Neural crest cell (in vitro differentiated cells): ENCODE measurements around the gene IL1A. TPM values are rescaled to one million over a fixed set of nuclear protein-coding genes. Genes with fewer than 3 reads are reported as not detected.

Experiments used
- DNase-seq: peaks from one replicate; pipeline ENCODE4 v3.0.0; 2021; ENCODE audit warnings: low read depth, mixed read lengths, low spot score
- H3K27ac Mint-ChIP-seq: one replicate; pipeline ENCODE4 v1.8.0; 2021; ENCODE audit warnings: mild to moderate bottlenecking, mixed read lengths; ENCODE audit not compliant: unreplicated experiment
- H3K27me3 Mint-ChIP-seq: 2 replicates; pipeline ENCODE4 v1.8.0; 2021; ENCODE audit warnings: low read depth, mild to moderate bottlenecking, mixed read lengths
- H3K36me3 Mint-ChIP-seq: 2 replicates; pipeline ENCODE4 v1.8.0; 2021; ENCODE audit warnings: low read depth, mild to moderate bottlenecking, mixed read lengths
- H3K4me1 Mint-ChIP-seq: 2 replicates; pipeline ENCODE4 v1.8.0; 2021; ENCODE audit warnings: mixed read lengths
- H3K4me3 Mint-ChIP-seq: one replicate; pipeline ENCODE4 v1.8.0; 2021; ENCODE audit warnings: mild to moderate bottlenecking, mixed read lengths
- H3K9me3 Mint-ChIP-seq: 2 replicates; pipeline ENCODE4 v1.8.0; 2021; ENCODE audit warnings: mixed read lengths
- total RNA-seq: library from RNA; stranded (reverse); gene quantifications from 2 replicates; pipeline ENCODE4 v1.2.1, GENCODE V29; 2021
- TF ChIP-seq, protein P1 (sequence below): fragments of 200-600 bp; sonication (generic); conservative IDR thresholded peaks from 2 replicates; pipeline ENCODE4 v1.5.0; 2021; ENCODE audit warnings: antibody characterized with exemption, mild to moderate bottlenecking

Gene IL1A
- total RNA-seq, 1 donor from 2014 or later = not detected

GRCh38 chr2:112733871-112734270, 50.4 kb downstream of the IL1A start:
- H3K27me3 Mint-ChIP-seq = no peaks in the 10 kb centered on the region
- TF ChIP-seq, protein P1, sequence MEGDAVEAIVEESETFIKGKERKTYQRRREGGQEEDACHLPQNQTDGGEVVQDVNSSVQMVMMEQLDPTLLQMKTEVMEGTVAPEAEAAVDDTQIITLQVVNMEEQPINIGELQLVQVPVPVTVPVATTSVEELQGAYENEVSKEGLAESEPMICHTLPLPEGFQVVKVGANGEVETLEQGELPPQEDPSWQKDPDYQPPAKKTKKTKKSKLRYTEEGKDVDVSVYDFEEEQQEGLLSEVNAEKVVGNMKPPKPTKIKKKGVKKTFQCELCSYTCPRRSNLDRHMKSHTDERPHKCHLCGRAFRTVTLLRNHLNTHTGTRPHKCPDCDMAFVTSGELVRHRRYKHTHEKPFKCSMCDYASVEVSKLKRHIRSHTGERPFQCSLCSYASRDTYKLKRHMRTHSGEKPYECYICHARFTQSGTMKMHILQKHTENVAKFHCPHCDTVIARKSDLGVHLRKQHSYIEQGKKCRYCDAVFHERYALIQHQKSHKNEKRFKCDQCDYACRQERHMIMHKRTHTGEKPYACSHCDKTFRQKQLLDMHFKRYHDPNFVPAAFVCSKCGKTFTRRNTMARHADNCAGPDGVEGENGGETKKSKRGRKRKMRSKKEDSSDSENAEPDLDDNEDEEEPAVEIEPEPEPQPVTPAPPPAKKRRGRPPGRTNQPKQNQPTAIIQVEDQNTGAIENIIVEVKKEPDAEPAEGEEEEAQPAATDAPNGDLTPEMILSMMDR = no peak
- no peaks in the 10 kb centered on the region for H3K4me1 Mint-ChIP-seq

GRCh38 chr2:112733456-112733855, 50.8 kb downstream of the IL1A start:
- TF ChIP-seq, protein P1 = no peak
- Mint-ChIP-seq H3K36me3 (peaks cover 4% of the 10 kb centered on the region), H3K4me1 (no peaks in the 10 kb centered on the region), H3K27me3 (no peaks in the 10 kb centered on the region), H3K27ac (no peak overlapping the region), H3K9me3 (no peaks in the 10 kb centered on the region), H3K4me3 (no peak overlapping the region)
- no peak for DNase-seq

More at GRCh38 chr2:112733871-112734270, 50.4 kb downstream of the IL1A start:
- Mint-ChIP-seq H3K9me3 (no peaks in the 10 kb centered on the region), H3K4me3 (no peak overlapping the region), H3K27ac (no peak overlapping the region), H3K36me3 (peaks cover 4% of the 10 kb centered on the region)
- DNase-seq = no peak

GRCh38 chr2:112731479-112731878, 52.8 kb downstream of the IL1A start:
- Mint-ChIP-seq H3K4me3 (no peak overlapping the region), H3K9me3 (no peaks in the 10 kb centered on the region), H3K27me3 (no peaks in the 10 kb centered on the region), H3K4me1 (no peaks in the 10 kb centered on the region), H3K36me3 (no peaks in the 10 kb centered on the region), H3K27ac (no peak overlapping the region)
- DNase-seq = no peak
- TF ChIP-seq, protein P1 = no peak

- Mint-ChIP-seq H3K27me3 (no peaks in the 10 kb centered on the region), H3K4me3 (no peak overlapping the region), H3K36me3 (no peaks in the 10 kb centered on the region), H3K4me1 (no peaks in the 10 kb centered on the region), H3K27ac (no peak overlapping the region), H3K9me3 (no peaks in the 10 kb centered on the region)
- no peak for DNase-seq
- TF ChIP-seq, protein P1 = no peak
Observed at GRCh38 chr2:112730791-112731190, 53.5 kb downstream of the IL1A start.

- Mint-ChIP-seq H3K27me3 (no peaks in the 10 kb centered on the region), H3K9me3 (no peaks in the 10 kb centered on the region), H3K27ac (no peak overlapping the region), H3K4me3 (no peak overlapping the region), H3K4me1 (no peaks in the 10 kb centered on the region), H3K36me3 (no peaks in the 10 kb centered on the region)
- TF ChIP-seq, protein P1 = no peak
- no peak for DNase-seq
Observed at GRCh38 chr2:112730216-112730615, 54.1 kb downstream of the IL1A start.
